IgD-negative memory B cell (primary cell): ENCODE data around the gene MORN3. TPM values are rescaled to one million over a fixed set of nuclear protein-coding genes. Genes with fewer than 3 reads are reported as not detected.

Experiments used
- H3K27ac Mint-ChIP-seq, 3 donors: one replicate each; pipeline ENCODE4 v1.8.0; 2020 to 2022; ENCODE audit warnings: mild to moderate bottlenecking in 3 of 3, mixed read lengths in 3 of 3, moderate library complexity in 1 of 3
- H3K27me3 Mint-ChIP-seq: one replicate; pipeline ENCODE4 v1.8.0; 2021; ENCODE audit warnings: mixed read lengths
- H3K36me3 Mint-ChIP-seq: one replicate; pipeline ENCODE4 v1.8.0; 2020; ENCODE audit warnings: mild to moderate bottlenecking, mixed read lengths
- H3K4me1 Mint-ChIP-seq, 3 donors: one replicate each; pipeline ENCODE4 v1.8.0; 2020 to 2022; ENCODE audit warnings: mixed read lengths in 3 of 3, mild to moderate bottlenecking in 1 of 3
- H3K4me3 Mint-ChIP-seq, 4 donors: one replicate each; pipeline ENCODE4 v1.8.0; 2020 to 2022; ENCODE audit warnings: mild to moderate bottlenecking in 4 of 4, mixed read lengths in 4 of 4, moderate library complexity in 3 of 4
- H3K9me3 Mint-ChIP-seq, 3 donors: one replicate each; pipeline ENCODE4 v1.8.0; 2020 to 2021; ENCODE audit warnings: mixed read lengths in 3 of 3, mild to moderate bottlenecking in 1 of 3
- polyA plus RNA-seq: library from polyadenylated mRNA; unstranded; fragments of 300-500 nt; fragmentation: Illumina TruSeq; gene quantifications from one replicate; pipeline ENCODE4 v1.2.3, GENCODE V29; 2021

The MORN3 gene
- polyA plus RNA-seq, 1 donor from 2014 or later: 0.24 TPM

GRCh38 chr12:121614872-121615467 lies 54.5 kb downstream of the MORN3 start:
- peaks cover 2% of the 10 kb centered on the region for H3K27me3 Mint-ChIP-seq
- H3K27ac Mint-ChIP-seq: peak overlapping the region in 1 of 3 donors; percentile 82
- H3K4me3 Mint-ChIP-seq: peak overlapping the region in 2 of 4 donors; percentile 51 to 79
- H3K4me1 Mint-ChIP-seq: peaks cover 6 to 8% (median 7%) of the 10 kb centered on the region in 3 donors
- no peaks in the 10 kb centered on the region for H3K36me3 Mint-ChIP-seq
- no peaks in the 10 kb centered on the region for H3K9me3 Mint-ChIP-seq

- peaks cover under 1 to 3% (median 1%) of the 10 kb centered on the region in 3 donors for H3K4me1 Mint-ChIP-seq
- no peak overlapping the region for H3K4me3 Mint-ChIP-seq
- H3K27ac Mint-ChIP-seq: peak overlapping the region in 1 of 3 donors; percentile 19
- H3K36me3 Mint-ChIP-seq: no peaks in the 10 kb centered on the region
- H3K9me3 Mint-ChIP-seq: no peaks in the 10 kb centered on the region
- no peaks in the 10 kb centered on the region for H3K27me3 Mint-ChIP-seq
Measured at GRCh38 chr12:121613462-121613861, 56.0 kb downstream of the MORN3 start.

GRCh38 chr12:121611306-121611705 lies 58.1 kb downstream of the MORN3 start:
- Mint-ChIP-seq H3K36me3 (no peaks in the 10 kb centered on the region), H3K4me1 (peaks cover 0 to 3% (median 1%) of the 10 kb centered on the region in 3 donors), H3K4me3 (no peak overlapping the region), H3K9me3 (no peaks in the 10 kb centered on the region), H3K27ac (peak overlapping the region in 1 of 3 donors; percentile 83), H3K27me3 (no peaks in the 10 kb centered on the region)

- H3K9me3 Mint-ChIP-seq: no peaks in the 10 kb centered on the region
- H3K36me3 Mint-ChIP-seq: no peaks in the 10 kb centered on the region
- peaks cover 0 to 2% (median 0%) of the 10 kb centered on the region in 3 donors for H3K4me1 Mint-ChIP-seq
- H3K27ac Mint-ChIP-seq: peak overlapping the region in 1 of 3 donors; percentile 83
- H3K27me3 Mint-ChIP-seq: no peaks in the 10 kb centered on the region
- no peak overlapping the region for H3K4me3 Mint-ChIP-seq
Measured at GRCh38 chr12:121610239-121611149, 59.0 kb downstream of the MORN3 start.

- Mint-ChIP-seq H3K27ac (no peak overlapping the region), H3K36me3 (no peaks in the 10 kb centered on the region), H3K9me3 (no peaks in the 10 kb centered on the region), H3K4me1 (no peaks in the 10 kb centered on the region), H3K27me3 (no peaks in the 10 kb centered on the region), H3K4me3 (no peak overlapping the region)
Measured at GRCh38 chr12:121608301-121608700, 61.2 kb downstream of the MORN3 start.

GRCh38 chr12:121603581-121603980 lies 65.9 kb downstream of the MORN3 start:
- H3K4me1 Mint-ChIP-seq: peaks cover 0 to 2% (median 0%) of the 10 kb centered on the region in 3 donors
- no peak overlapping the region for H3K27ac Mint-ChIP-seq
- no peaks in the 10 kb centered on the region for H3K36me3 Mint-ChIP-seq
- no peaks in the 10 kb centered on the region for H3K27me3 Mint-ChIP-seq
- H3K9me3 Mint-ChIP-seq: no peaks in the 10 kb centered on the region
- no peak overlapping the region for H3K4me3 Mint-ChIP-seq

- no peaks in the 10 kb centered on the region for H3K27me3 Mint-ChIP-seq
- H3K9me3 Mint-ChIP-seq: no peaks in the 10 kb centered on the region
- H3K36me3 Mint-ChIP-seq: no peaks in the 10 kb centered on the region
- peaks cover 0 to 2% (median 0%) of the 10 kb centered on the region in 3 donors for H3K4me1 Mint-ChIP-seq
- H3K27ac Mint-ChIP-seq: no peak overlapping the region
- H3K4me3 Mint-ChIP-seq: no peak overlapping the region
Measured at GRCh38 chr12:121602766-121603165, 66.7 kb downstream of the MORN3 start.

GRCh38 chr12:121600702-121601336 lies 68.6 kb downstream of the MORN3 start:
- Mint-ChIP-seq H3K4me1 (peaks cover 0 to 3% (median 0%) of the 10 kb centered on the region in 3 donors), H3K4me3 (no peak overlapping the region), H3K36me3 (no peaks in the 10 kb centered on the region), H3K9me3 (peaks cover 0 to under 1% (median 0%) of the 10 kb centered on the region in 3 donors), H3K27me3 (no peaks in the 10 kb centered on the region), H3K27ac (no peak overlapping the region)

Other genes with a start within 250 kb of the MORN3 start
- gene KDM2B, start 88.6 kb downstream of the MORN3 start, polyA plus RNA-seq: 49.0 TPM
- 109 TPM for gene ORAI1, start 43.1 kb downstream of the MORN3 start, polyA plus RNA-seq
- gene TMEM120B, start 43.1 kb upstream of the MORN3 start, polyA plus RNA-seq: 2.7 TPM
- 90.0 TPM for gene RHOF, start 124.0 kb upstream of the MORN3 start, polyA plus RNA-seq
- 2.3 TPM for gene SETD1B, start 134.4 kb upstream of the MORN3 start, polyA plus RNA-seq
- not detected for gene HPD, start 189.2 kb upstream of the MORN3 start, polyA plus RNA-seq
- gene PSMD9, start 219.1 kb upstream of the MORN3 start, polyA plus RNA-seq: 78.3 TPM
- not detected for gene CFAP251, start 248.9 kb upstream of the MORN3 start, polyA plus RNA-seq